Testis (tissue), 2 donors: ENCODE measurements around the gene EBF4.

ENCODE experiments used
- CTCF ChIP-seq, 3 experiments: fragments of 450-650 bp in 2 of 3; fragments of 200-600 bp in 1 of 3; sonication (generic) in 1 of 3; IDR thresholded peaks; one replicate each; pipeline ENCODE4 v1.5.1; 2016 to 2019; ENCODE audit warnings: antibody characterized with exemption in 3 of 3, mild to moderate bottlenecking in 2 of 3, moderate library complexity in 1 of 3
- POLR2A ChIP-seq: fragments of 450-650 bp; IDR thresholded peaks from one replicate; pipeline ENCODE4 v1.6.1; 2017; ENCODE audit warnings: antibody characterized with exemption, mild to moderate bottlenecking, moderate library complexity

GRCh38 chr20:2698912-2699311, 6.3 kb downstream of the EBF4 start:
- TF ChIP-seq POLR2A (no peak), CTCF (IDR thresholded peaks at IDR 0.05) (no peak)
